ENCODE data around the gene CST9. TPM values are rescaled to one million over a fixed set of nuclear protein-coding genes. Genes with fewer than 3 reads are reported as not detected.

CST9 gene
- total RNA-seq, 1 experiment from 2014 or later, result not detected

DNA sequence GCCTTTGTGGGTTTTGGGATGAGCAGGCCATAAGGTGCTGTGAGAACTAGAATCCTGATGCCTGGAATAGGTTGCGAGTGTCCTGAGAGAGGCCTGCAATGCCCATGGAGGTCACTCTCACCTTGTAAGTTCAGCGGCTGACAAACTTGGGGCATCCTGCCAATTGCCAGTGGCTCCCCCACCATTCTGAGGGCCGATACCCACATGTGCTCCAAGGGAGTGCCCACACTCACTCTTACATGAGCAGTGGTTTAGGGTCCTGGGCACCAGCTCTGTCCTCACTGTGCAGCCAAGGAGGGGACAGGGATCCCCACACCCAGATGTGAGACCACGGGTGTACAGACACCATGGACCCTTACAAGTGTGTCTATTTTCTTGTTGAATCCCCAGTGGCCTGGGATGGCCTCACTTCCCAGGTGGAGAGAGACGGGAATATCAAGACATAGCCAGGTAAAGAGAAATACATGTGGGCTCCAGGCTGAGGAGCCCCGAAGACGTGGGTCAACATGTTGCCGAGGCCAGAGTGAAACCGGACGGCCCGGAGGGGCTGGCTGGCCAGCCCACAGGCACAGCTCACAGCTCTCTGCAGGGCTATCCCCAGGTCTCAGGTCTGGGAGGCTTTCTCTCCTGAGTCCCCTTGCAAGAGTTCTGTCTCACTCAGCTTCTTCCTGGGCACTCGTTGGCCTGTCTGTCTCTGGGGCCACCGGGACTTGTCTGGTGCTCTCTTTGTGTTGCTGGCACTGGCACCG lies 2.0 kb upstream of the CST9 start:
- Histone ChIP-seq H3K9ac (ENCODE audit: low read length) (no peak overlapping the region), H3K4me2 (ENCODE audit: low read length) (no peak overlapping the region), H3K9me3 (ENCODE audit: control insufficient read depth in 1 of 2, insufficient read depth in 1 of 2, low read depth in 1 of 2, low read length in 2 of 2) (no peaks in the 10 kb centered on the region), H3K9me2 (ENCODE audit: insufficient read depth) (no peaks in the 10 kb centered on the region), H3K4me3 (replicated peaks in 1 of 2; ENCODE audit: low read depth in 1 of 2, low read length in 2 of 2) (no peak overlapping the region), H3K27me3 (ENCODE audit: insufficient read depth, low read length) (peaks cover 3% of the 10 kb centered on the region; the same call in 1 of the 2 replicates), H2AFZ (ENCODE audit: low read depth, low read length, poor library complexity, severe bottlenecking) (no peak overlapping the region), H4K20me1 (ENCODE audit: insufficient read depth) (no peaks in the 10 kb centered on the region), H3K79me2 (ENCODE audit: insufficient read depth, low read length) (no peaks in the 10 kb centered on the region), H3K36me3 (ENCODE audit: control insufficient read depth in 1 of 2, insufficient read depth in 2 of 2, low read length in 2 of 2) (no peaks in the 10 kb centered on the region), H3K27ac (ENCODE audit: low read depth, low read length) (no peak overlapping the region), H3K4me1 (ENCODE audit: control insufficient read depth in 1 of 2, insufficient read depth in 2 of 2, low read length in 2 of 2) (no peaks in the 10 kb centered on the region)
- POLR2A ChIA-PET, result no interaction called here
- ATAC-seq, result no peak
- DNase-seq (ENCODE audit: low read depth, low spot score), result no peak
- TF ChIP-seq EGR1 (IDR thresholded peaks at IDR 0.05; ENCODE audit: low read depth) (no peak), SIN3A (IDR thresholded peaks at IDR 0.05; ENCODE audit: low read depth) (no peak), ZFX (IDR thresholded peaks at IDR 0.05) (no peak)
- CTCF ChIA-PET, result interaction anchor here (0.9 to 2.2 kb wide), 2 partner anchors 166 to 186 kb away, joined by 3 to 12 read pairs; partner anchors contain the start of gene NAPB
- intact Hi-C loops (cut with micrococcal nuclease), result loop anchor here (2.0 to 5.0 kb wide), 3 partner anchors 60 to 257 kb away; partner anchors contain the start of gene NXT1
- BruUV-seq (replicated peaks), result no TSS peak
- RAD21 ChIA-PET (ENCODE audit: low non-redundant PET in 1 of 2, low total read pairs in 2 of 2, uncharacterized antibody in 2 of 2, unreplicated experiment in 2 of 2), result no interaction called here

DNA sequence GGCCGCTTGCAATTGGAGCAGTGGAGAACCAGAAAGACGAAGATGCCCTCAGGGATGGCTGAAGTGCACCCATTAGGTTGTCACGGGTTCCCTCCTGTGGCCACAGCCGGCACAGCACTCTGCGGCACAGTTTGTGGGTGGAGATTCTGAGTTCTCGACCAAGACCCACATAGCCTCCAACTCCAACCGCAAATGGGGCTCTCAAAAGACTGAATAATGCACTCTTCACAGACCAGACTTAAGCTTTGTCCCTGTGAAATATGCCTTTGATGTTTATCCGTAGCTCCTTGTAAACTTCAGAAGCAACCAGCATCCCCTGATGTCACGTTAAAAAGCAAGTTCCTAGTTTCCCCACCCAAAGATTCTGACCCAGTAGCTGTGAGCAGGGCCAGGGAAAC lies 934 bp upstream of the CST9 start:
- H3K27ac ChIP-seq (ENCODE audit: low read depth, low read length), result no peak overlapping the region
- intact Hi-C loops (cut with micrococcal nuclease), result loop anchor here (2.0 to 5.0 kb wide), 3 partner anchors 61 to 256 kb away; partner anchors contain the start of gene NXT1
- peaks cover 4% of the 10 kb centered on the region; the same call in 1 of the 2 replicates for H3K27me3 ChIP-seq (ENCODE audit: insufficient read depth, low read length)
- H3K4me3 ChIP-seq (replicated peaks in 1 of 2; ENCODE audit: low read depth in 1 of 2, low read length in 2 of 2), result no peak overlapping the region
- H3K9ac ChIP-seq (ENCODE audit: low read length), result no peak overlapping the region
- DNase-seq (ENCODE audit: low read depth, low spot score), result peak; percentile 54
- TF ChIP-seq EZH2 (IDR thresholded peaks at IDR 0.05), result no peak
- TF ChIP-seq, protein P1, sequence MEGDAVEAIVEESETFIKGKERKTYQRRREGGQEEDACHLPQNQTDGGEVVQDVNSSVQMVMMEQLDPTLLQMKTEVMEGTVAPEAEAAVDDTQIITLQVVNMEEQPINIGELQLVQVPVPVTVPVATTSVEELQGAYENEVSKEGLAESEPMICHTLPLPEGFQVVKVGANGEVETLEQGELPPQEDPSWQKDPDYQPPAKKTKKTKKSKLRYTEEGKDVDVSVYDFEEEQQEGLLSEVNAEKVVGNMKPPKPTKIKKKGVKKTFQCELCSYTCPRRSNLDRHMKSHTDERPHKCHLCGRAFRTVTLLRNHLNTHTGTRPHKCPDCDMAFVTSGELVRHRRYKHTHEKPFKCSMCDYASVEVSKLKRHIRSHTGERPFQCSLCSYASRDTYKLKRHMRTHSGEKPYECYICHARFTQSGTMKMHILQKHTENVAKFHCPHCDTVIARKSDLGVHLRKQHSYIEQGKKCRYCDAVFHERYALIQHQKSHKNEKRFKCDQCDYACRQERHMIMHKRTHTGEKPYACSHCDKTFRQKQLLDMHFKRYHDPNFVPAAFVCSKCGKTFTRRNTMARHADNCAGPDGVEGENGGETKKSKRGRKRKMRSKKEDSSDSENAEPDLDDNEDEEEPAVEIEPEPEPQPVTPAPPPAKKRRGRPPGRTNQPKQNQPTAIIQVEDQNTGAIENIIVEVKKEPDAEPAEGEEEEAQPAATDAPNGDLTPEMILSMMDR (IDR thresholded peaks at IDR 0.05 in 2 of 3, conservative IDR thresholded peaks at IDR 0.05 in 1 of 3; ENCODE audit: borderline replicate concordance in 1 of 3, insufficient read depth in 1 of 3, low read depth in 2 of 3, low read length in 2 of 3), result peak; percentile 62 to 88 (median 88)
- peak; percentile 83 for TF ChIP-seq RAD21 (IDR thresholded peaks at IDR 0.05; ENCODE audit: low read depth)
- POLR2A ChIA-PET, result no interaction called here
- H3K4me1 ChIP-seq (ENCODE audit: control insufficient read depth in 1 of 2, insufficient read depth in 2 of 2, low read length in 2 of 2), result no peaks in the 10 kb centered on the region
- ATAC-seq, result peak; percentile 99
- RAD21 ChIA-PET (ENCODE audit: low non-redundant PET in 1 of 2, low total read pairs in 2 of 2, uncharacterized antibody in 2 of 2, unreplicated experiment in 2 of 2), result no interaction called here
- CTCF ChIA-PET, result interaction anchor here (0.9 to 2.2 kb wide), 2 partner anchors 165 to 185 kb away, joined by 3 to 12 read pairs; partner anchors contain the start of gene NAPB
- no peaks in the 10 kb centered on the region for H4K20me1 ChIP-seq (ENCODE audit: insufficient read depth)
- H3K9me3 ChIP-seq (ENCODE audit: control insufficient read depth in 1 of 2, insufficient read depth in 1 of 2, low read depth in 1 of 2, low read length in 2 of 2), result no peaks in the 10 kb centered on the region
- H3K36me3 ChIP-seq (ENCODE audit: control insufficient read depth in 1 of 2, insufficient read depth in 2 of 2, low read length in 2 of 2), result no peaks in the 10 kb centered on the region
- no peaks in the 10 kb centered on the region for H3K79me2 ChIP-seq (ENCODE audit: insufficient read depth, low read length)
- no TSS peak for BruUV-seq (replicated peaks)
- H3K4me2 ChIP-seq (ENCODE audit: low read length), result peak overlapping the region; percentile 11
- H3K9me2 ChIP-seq (ENCODE audit: insufficient read depth), result no peaks in the 10 kb centered on the region
- H2AFZ ChIP-seq (ENCODE audit: low read depth, low read length, poor library complexity, severe bottlenecking), result peak overlapping the region; percentile 34

All from HCT116 (cell line).